Cardiac fibroblast (primary cell): ENCODE results near the gene PRKD3.
A peak's percentile ranks its signal among the peaks of the same experiment; 100 is the strongest.

Experiments used
- DNase-seq, 2 donors: peaks; one replicate each; pipeline versions ENCODE4 v3.0.0 to v3.0.0-alpha.2; 2010; ENCODE audit warnings: low read depth in 2 of 2
- H3K4me3 ChIP-seq, 2 donors: replicated peaks in 1 of 2; 1 replicate in 1 of 2; 2 replicates in 1 of 2; pipeline ENCODE4 v1.5.1; 2011; ENCODE audit warnings: low read depth in 2 of 2, low read length in 2 of 2, mild to moderate bottlenecking in 2 of 2, moderate library complexity in 1 of 2
- CTCF ChIP-seq: IDR thresholded peaks from one replicate; pipeline ENCODE4 v1.5.1; 2011; ENCODE audit warnings: low read depth, mild to moderate bottlenecking, low read length, inconsistent platforms

Gene PRKD3

GRCh38 chr2:37357069-37357468, 32.4 kb upstream of the PRKD3 start:
- no peak for TF ChIP-seq CTCF
- no peak overlapping the region for H3K4me3 ChIP-seq
- no peak for DNase-seq

GRCh38 chr2:37356299-37356698, 31.7 kb upstream of the PRKD3 start:
- TF ChIP-seq CTCF, result no peak
- H3K4me3 ChIP-seq, result no peak overlapping the region
- no peak for DNase-seq

GRCh38 chr2:37355735-37356134, 31.1 kb upstream of the PRKD3 start:
- no peak overlapping the region for H3K4me3 ChIP-seq
- no peak for DNase-seq
- no peak for TF ChIP-seq CTCF

- H3K4me3 ChIP-seq, result no peak overlapping the region
- DNase-seq, result no peak
- no peak for TF ChIP-seq CTCF
Observed at GRCh38 chr2:37354531-37354930, 29.9 kb upstream of the PRKD3 start.

GRCh38 chr2:37350034-37350433, 25.4 kb upstream of the PRKD3 start:
- DNase-seq, result peak in 1 of 2 donors; percentile 16
- H3K4me3 ChIP-seq, result no peak overlapping the region
- no peak for TF ChIP-seq CTCF

- H3K4me3 ChIP-seq, result no peak overlapping the region
- peak in 1 of 2 donors; percentile 7 for DNase-seq
- TF ChIP-seq CTCF, result no peak
Observed at GRCh38 chr2:37349231-37349860, 24.7 kb upstream of the PRKD3 start.

- DNase-seq, result no peak
- H3K4me3 ChIP-seq, result no peak overlapping the region
- TF ChIP-seq CTCF, result no peak
Observed at GRCh38 chr2:37348155-37348554, 23.5 kb upstream of the PRKD3 start.
